Right ventricle myocardium inferior (tissue), 1 donor: ENCODE results near the gene SDK2. TPM values are rescaled to one million over a fixed set of nuclear protein-coding genes. Genes with fewer than 3 reads are reported as not detected.

Source experiments
- ATAC-seq: fragments of 200-7000 bp; cut with Tn5 transposase; one replicate; pipeline ENCODE4 v1.9.1; 2020; ENCODE audit warnings: mild to moderate bottlenecking, moderate library complexity
- DNase-seq: peaks from one replicate; pipeline ENCODE4 v3.0.0; 2021; ENCODE audit errors: missing footprints
- intact Hi-C: fragments of 100-400 bp; cut with DNase I; formaldehyde crosslinking; loops from one replicate; pipeline ENCODE4 v1.11.0; 2022
- total RNA-seq: library from RNA; stranded (reverse); fragmentation: NEBNext Ultra II Directional; extraction: Animal tissue kit (Norgen Biotek cat#: 25700); gene quantifications from one replicate; pipeline ENCODE4 v1.2.1, GENCODE V29; 2021
- donor health status: DM: no; HTN: yes; CAD: no; lungs with severe emphysema.

Gene SDK2
- total RNA-seq, 1 donor from 2014 or later: 1.6 TPM

GRCh38 chr17:73431401-73432205 is 212.6 kb downstream of the SDK2 start:
- ATAC-seq (no peak), DNase-seq (no peak)
- intact Hi-C loops: loop anchor here (5.0 kb wide), 1 partner anchor 211 kb away; the partner anchor contains the start of gene SDK2

- intact Hi-C loops: loop anchor here (5.0 kb wide), 1 partner anchor 211 kb away; the partner anchor contains the start of gene SDK2
- DNase-seq (no peak), ATAC-seq (no peak)
These were observed 213.4 kb downstream of the SDK2 start for GRCh38 chr17:73430848-73431247.

GRCh38 chr17:73430165-73430680 is 214.0 kb downstream of the SDK2 start:
- intact Hi-C loops: loop anchor here (5.0 kb wide), 1 partner anchor 212 kb away; the partner anchor contains the start of gene SDK2
- DNase-seq (no peak), ATAC-seq (no peak)

- DNase-seq: peak; percentile 92
- peak; percentile 91 for ATAC-seq
- intact Hi-C loops: loop anchor here (1.0 to 10.0 kb wide), 7 partner anchors 53 to 747 kb away; partner anchors contain the start of gene SDK2
These were observed 214.6 kb downstream of the SDK2 start for GRCh38 chr17:73429440-73430164.

GRCh38 chr17:73427198-73427597 is 217.0 kb downstream of the SDK2 start:
- ATAC-seq (no peak), DNase-seq (no peak)
- intact Hi-C loops: loop anchor here (5.0 to 10.0 kb wide), 2 partner anchors 55 to 528 kb away; no protein-coding TSS in a partner anchor

- ATAC-seq: no peak
- no peak for DNase-seq
- intact Hi-C loops: loop anchor here (10.0 kb wide), 1 partner anchor 530 kb away; no protein-coding TSS in a partner anchor
These were observed 219.7 kb downstream of the SDK2 start for GRCh38 chr17:73424571-73424970.

GRCh38 chr17:73423806-73424205 is 220.4 kb downstream of the SDK2 start:
- DNase-seq (no peak), ATAC-seq (no peak)
- intact Hi-C loops: loop anchor here (10.0 kb wide), 1 partner anchor 531 kb away; no protein-coding TSS in a partner anchor

- DNase-seq (no peak), ATAC-seq (no peak)
- intact Hi-C loops: loop anchor here (10.0 kb wide), 1 partner anchor 532 kb away; no protein-coding TSS in a partner anchor
These were observed 221.0 kb downstream of the SDK2 start for GRCh38 chr17:73423159-73423715.

- intact Hi-C loops: loop anchor here (10.0 kb wide), 1 partner anchor 533 kb away; no protein-coding TSS in a partner anchor
- ATAC-seq: no peak
- no peak for DNase-seq
These were observed 222.1 kb downstream of the SDK2 start for GRCh38 chr17:73422121-73422520.

GRCh38 chr17:73420897-73421296 is 223.3 kb downstream of the SDK2 start:
- ATAC-seq (no peak), DNase-seq (no peak)
- intact Hi-C loops: loop anchor here (10.0 kb wide), 1 partner anchor 534 kb away; no protein-coding TSS in a partner anchor

GRCh38 chr17:73419881-73420280 is 224.4 kb downstream of the SDK2 start:
- DNase-seq (no peak), ATAC-seq (no peak)
- intact Hi-C loops: loop anchor here (10.0 kb wide), 1 partner anchor 535 kb away; no protein-coding TSS in a partner anchor

- intact Hi-C loops: no loop called here
- no peak for ATAC-seq
- no peak for DNase-seq
These were observed 225.2 kb downstream of the SDK2 start for GRCh38 chr17:73419051-73419450.

GRCh38 chr17:73415782-73416181 is 228.5 kb downstream of the SDK2 start:
- ATAC-seq (no peak), DNase-seq (no peak)
- intact Hi-C loops: no loop called here

- intact Hi-C loops: no loop called here
- no peak for DNase-seq
- no peak for ATAC-seq
These were observed 229.9 kb downstream of the SDK2 start for GRCh38 chr17:73414171-73414955.

- intact Hi-C loops: no loop called here
- no peak for ATAC-seq
- DNase-seq: no peak
These were observed 231.3 kb downstream of the SDK2 start for GRCh38 chr17:73412914-73413313.

GRCh38 chr17:73411313-73411747 is 232.9 kb downstream of the SDK2 start:
- intact Hi-C loops: no loop called here
- DNase-seq: no peak
- ATAC-seq: peak; percentile 31

GRCh38 chr17:73410586-73411312 is 233.5 kb downstream of the SDK2 start:
- ATAC-seq: no peak
- intact Hi-C loops: no loop called here

More at GRCh38 chr17:73410586-73411312, 233.5 kb downstream of the SDK2 start:
- DNase-seq: peak; percentile 26
